Subcutaneous adipose tissue (tissue), 4 donors: ENCODE results near the gene TACC2. TPM values are rescaled to one million over a fixed set of nuclear protein-coding genes. Genes with fewer than 3 reads are reported as not detected.

Experiments used
- CTCF ChIP-seq: fragments of 450-650 bp; IDR thresholded peaks from one replicate; pipeline ENCODE4 v1.5.1; 2016; ENCODE audit warnings: low read depth, mild to moderate bottlenecking, control low read depth, antibody characterized with exemption, moderate library complexity
- total RNA-seq, 4 donors: library from RNA; depleted of rRNA; stranded (reverse); fragments of >200 nt; gene quantifications; one replicate each; pipeline ENCODE4 v1.1.0, GENCODE V29; 2016

TACC2 gene
- total RNA-seq, 4 donors from 2014 or later = 16.1 to 71.6 (median 23.3) TPM

GRCh38 chr10:122222638-122223037 lies 233.7 kb downstream of the TACC2 start:
- TF ChIP-seq CTCF = no peak

- TF ChIP-seq CTCF = no peak
These were observed 235.2 kb downstream of the TACC2 start for GRCh38 chr10:122224159-122224558.

- TF ChIP-seq CTCF = no peak
These were observed 236.4 kb downstream of the TACC2 start for GRCh38 chr10:122225330-122225729.

GRCh38 chr10:122227754-122228153 lies 238.8 kb downstream of the TACC2 start:
- no peak for TF ChIP-seq CTCF

GRCh38 chr10:122229666-122230065 lies 240.7 kb downstream of the TACC2 start:
- no peak for TF ChIP-seq CTCF

GRCh38 chr10:122230222-122230621 lies 241.3 kb downstream of the TACC2 start:
- no peak for TF ChIP-seq CTCF

GRCh38 chr10:122232769-122233168 lies 243.8 kb downstream of the TACC2 start:
- TF ChIP-seq CTCF = no peak
